Measurements from ENCODE around the gene HOXA7.

Gene HOXA7

DNA sequence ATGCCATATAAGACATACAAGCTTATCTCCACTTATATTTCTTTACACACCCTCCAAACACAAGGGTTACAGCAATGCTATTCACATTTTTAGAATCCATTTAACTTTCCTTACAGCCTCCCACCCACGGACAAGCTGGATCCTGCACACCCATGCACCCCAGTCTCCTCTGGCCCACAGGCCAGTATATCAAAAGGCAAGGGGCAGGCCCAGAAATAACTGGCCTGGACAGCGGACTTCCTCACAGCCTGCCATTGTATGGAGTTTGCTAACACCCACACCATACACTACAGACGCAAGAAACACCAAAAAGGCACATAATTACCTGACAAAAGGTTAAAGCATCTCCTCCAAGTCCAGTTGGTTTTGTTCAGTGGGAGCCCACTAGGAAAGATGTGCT, 37.9 kb downstream of the HOXA7 start:
- no peak for DNase-seq (ENCODE audit: low spot score)

DNA sequence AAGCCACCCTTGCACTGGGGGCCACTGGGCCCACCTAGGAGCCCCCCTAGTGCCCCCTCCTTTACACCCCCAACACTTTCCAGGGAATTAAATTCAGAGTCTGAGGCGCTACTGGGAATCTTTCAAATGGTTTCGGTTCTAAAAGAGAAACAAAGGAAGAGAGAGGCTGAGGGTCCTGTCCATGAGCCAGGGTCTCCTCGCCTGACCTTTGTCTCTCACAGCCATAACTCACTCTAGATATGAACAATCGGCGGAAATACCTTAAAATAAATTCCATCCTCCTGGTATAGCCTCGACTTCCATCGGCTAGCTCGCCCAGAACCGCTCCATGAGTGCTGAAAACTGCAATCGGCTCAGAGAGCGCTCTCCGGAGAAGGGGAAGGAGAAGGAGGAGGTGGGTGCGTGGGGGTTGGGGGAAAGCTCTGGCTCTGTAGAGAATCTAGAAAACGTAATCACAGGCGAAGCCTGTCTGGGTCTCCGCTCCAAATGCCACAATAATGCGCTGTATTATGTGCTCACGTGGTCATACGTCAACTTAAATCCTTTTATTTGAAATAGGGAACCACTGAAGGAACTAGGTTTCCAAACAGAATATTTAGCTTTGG, 38.5 kb downstream of the HOXA7 start:
- DNase-seq (ENCODE audit: low spot score): no peak

DNA sequence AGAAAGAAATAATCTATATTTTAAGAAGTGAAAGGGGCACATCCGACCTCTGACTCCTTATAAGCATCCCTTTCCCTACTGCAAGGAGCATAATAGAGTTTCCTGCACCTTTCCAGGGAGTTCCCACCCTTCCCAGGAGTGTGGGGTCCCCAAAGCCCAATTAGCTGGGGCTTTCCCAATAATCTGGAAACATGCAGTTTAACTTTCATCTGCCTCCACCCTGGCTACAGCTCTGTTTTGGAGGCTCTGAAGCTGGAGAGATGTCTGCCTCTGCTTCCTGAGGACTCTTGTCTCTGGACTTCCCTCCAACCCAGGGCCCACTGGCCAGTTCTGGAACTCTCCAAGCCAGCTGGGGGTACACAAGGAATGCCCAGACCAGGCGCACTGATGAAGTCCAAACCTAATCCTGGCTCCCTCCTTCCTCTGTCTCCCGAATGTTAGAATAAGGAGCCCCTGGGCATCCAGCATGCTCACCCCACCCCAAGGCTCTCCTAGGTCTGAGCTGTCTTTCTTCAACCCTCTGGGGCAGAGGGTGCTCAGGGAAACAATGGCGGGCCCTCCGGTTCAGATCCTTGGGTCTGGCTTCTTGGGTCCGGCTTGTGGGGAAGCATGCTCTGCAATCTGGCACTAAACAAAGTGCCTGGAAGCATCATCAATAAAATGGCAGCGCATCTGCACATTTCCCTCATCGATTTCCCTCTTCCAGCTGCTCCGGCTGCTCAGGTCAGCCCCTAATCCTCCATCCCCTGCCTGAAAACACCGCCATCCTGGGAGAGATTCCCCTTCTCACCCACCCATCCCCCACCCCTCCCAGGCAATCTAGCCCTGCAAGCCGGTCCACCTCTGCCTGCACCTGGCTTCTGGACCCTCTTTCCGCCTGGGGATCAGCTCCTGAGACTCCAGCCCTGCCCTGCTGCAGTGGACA, 39.3 kb downstream of the HOXA7 start:
- peak; percentile 61 for DNase-seq (ENCODE audit: low spot score)

DNA sequence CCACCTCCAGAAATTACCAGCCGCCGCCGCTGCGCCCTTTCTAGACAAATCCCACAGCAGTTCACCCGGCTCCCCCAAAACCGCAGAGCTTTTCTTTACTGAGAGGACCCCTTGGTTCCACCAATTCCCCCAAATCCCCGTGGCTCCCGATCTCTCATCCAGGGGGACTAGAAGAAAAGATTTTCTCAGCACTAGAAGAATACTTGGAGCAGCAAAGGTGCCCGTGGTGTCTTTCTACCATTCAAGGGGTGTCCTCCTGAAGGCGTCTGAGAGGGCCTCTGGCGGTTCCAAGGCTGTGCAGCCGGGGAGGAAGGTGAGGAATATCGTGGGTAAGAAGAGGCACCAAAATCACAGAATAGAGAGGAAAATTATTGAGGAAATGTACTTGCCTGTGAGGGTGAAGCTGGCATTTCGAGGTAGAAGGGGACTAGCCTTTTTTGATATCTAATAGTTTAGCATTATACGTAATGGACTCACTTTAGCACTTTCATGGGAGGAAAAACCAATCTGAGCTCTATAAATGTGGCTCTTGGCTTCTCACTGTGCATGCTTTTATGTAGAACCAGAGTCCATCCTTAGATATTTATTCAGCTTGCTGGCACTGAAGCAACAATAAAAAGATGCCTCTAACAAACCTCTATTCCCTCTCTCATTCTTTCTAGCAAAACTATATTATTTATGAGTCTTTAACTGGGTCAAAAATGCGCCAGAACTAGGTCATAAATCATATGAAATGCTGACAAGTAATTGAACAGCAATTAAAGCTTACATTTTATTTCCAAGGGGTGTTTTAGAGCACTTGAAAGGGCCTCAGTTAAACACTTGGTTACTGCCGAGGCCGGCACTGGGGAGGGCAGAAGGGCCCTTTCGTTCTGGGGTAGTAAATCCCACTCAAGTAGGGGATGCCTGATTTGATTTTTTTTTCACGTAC, 40.2 kb downstream of the HOXA7 start:
- no peak for DNase-seq (ENCODE audit: low spot score)

DNA sequence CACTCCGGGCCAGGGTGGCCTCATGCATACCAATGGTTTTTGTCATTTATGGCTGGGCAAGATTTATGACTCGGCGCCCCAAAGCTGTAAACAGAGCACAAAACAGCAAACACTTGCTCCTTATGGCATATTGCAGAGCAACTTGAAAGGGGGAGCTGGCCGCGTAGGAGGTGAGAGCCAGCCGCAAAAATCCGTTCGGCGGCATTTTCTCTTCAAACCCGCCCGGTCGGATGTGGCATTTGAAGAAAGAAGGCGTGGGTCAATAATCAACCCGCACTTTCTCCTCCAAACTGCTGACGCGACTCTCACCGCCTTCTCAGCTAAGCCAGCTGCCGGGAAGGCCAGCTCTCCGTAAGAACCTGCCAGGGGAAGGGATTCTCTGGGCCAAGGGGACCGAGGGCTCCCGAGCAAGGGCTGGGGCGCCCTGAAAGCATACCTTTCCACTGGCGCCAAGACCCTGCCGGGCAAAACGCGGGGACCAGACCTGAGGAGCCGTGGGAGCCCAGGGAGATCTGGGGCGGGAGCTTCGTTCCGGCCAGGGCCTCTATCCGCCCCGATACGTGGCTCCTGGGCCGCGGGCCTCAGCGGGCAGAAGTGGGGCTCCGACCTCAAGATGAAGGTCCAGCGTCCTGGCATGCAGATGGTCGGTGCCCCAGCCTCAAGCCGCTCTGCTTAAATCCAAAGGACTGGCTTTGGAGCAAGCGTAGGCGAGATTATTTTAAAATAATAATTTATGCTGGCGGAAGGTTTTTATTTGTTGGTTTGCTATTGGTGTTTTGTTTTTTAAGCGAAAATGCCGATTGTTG, 41.1 kb downstream of the HOXA7 start:
- no peak for DNase-seq (ENCODE audit: low spot score)

DNA sequence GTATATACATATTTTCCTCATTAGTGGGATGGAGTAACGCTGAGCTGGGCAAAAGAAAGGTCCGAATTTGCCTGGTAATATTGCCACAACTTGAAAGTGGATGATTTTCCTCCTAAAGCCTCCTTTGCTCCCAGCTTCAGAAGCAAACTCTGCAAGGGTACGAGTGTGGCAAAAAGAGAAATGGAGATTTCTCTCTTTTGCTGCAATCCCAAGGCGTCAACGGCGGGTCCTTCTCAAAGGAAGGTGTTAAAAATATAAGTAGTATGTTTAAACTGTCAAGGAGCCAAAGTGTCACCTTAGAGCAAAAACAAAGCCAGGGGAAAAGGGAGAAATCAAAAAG, 41.6 kb downstream of the HOXA7 start:
- no peak for DNase-seq (ENCODE audit: low spot score)

DNA sequence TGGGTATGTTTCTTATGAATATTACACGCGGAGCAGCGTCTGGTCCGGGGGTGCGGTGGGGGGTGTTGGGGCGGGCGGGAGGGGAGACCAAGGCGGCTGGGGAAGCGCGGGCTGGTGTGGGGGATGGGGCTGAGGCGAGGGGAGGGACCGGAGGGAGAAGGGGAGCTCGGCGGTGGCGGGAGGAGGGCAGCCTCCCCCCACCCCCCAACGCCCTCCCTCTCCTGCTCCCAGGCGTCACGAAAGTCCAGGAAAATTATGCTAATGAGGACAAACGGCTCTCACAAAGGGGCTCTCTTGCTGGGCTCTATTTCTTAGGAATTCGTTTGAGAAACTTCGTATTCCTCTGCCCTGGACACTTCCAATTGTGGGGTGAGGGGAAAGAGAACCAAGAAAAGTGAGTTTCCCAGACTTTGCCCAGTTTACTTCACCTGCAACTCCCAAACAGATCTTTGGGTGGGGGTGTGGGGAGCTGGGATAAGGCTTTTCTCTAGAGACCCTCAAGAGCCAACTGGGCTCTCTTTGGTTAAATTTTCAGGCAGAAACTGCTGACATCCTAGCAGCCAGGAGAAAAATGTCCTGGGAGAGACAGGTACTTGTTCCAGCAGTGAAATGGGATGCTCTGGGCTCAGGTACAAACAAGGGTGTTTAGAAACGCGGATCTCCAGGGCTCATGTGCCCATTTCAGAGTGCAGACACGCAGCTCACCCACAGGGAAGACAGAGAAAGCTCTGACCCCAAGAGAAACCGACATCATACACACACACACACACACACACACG, 42.3 kb downstream of the HOXA7 start:
- peak; percentile 64 for DNase-seq (ENCODE audit: low spot score)

DNA sequence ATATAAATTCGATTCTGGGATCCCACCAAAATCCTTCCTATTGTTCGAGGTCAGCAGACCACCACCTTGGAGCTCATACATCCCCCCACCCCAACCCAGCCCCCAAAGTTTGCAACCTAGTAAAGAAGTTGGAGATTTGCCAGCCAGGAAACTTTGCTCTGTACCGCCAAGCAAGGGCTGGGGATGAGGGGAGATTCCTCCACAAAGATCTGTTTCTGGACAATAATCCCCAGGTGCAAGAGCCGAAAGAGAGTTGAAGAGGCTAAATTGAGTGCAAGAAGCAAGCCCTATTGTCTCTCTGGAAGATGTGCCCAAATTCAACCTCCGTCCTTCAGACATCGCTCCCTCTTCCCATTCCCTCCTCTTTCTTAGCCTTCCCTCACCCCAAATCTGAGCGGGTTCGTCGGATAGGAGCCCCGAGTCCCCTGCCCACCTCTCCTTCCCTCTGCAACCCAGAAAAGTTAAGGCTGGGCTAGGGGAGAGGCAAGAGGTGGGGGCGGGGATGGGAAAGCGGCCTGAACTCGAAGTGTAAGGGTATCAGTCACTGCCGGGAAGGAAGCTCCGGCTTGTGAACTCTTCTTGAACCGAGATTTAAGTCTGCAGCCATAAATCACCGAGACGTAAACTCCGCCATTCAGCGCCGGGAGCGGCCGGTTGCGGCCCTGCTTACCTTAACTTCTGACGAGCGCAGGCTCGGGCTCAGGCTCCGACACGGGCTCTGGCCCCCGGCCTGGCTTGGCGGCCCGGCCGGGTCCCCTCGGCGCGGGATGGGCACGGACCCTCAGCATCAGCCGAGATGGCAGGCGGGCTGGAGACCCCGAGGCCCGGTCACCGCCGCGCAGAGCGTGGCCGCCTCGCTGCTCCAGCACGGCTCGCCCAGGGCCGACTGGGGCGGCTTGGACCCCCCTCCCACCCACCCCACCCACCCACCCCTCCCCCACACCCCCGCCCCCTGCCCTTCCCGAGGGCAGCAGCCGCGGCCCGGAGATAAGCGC, 43.2 kb downstream of the HOXA7 start:
- DNase-seq (ENCODE audit: low spot score): peak; percentile 60

DNA sequence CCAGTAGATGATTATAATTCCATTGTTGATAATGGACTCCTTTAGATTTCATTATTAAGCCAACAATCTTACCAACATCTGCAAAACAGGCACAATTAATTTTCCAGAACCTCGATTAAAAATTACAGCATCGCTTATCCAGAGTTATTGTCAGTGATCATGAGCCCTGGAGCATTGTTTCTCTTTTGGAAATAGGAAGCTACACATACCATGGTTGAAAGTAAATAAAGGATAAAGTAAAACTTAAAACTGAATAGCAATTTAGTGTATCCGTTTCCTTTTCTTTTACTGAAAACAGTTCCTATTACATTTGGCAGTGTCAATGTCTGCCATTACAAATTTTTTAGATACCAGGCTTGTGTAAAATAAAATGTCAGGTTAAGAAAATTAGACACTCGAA, 44.1 kb downstream of the HOXA7 start:
- DNase-seq (ENCODE audit: low spot score): no peak

DNA sequence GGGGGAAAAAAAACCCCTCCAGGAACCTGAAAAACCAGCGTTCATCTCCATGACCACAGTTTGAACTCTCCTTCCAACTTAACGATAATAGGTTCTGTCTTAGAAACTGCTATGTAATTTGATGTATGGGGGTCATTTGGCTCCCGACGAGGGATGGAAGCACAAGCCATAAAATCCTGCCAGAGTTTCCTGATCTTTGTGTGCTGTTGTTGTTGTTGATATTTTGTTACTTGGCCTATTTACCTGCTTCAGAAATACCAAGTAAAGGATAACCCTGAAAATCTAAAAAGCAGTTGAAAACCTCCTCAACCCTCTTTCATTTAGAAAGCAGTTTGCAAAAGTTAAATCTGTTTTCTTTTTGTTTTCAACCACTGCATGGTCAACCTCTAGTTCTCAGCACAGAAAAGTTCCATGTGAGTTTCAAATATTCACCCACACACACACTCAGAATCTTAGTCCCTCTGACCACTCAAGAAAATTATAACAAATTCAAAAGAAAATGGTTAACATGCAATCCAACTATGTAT, 44.7 kb downstream of the HOXA7 start:
- DNase-seq (ENCODE audit: low spot score): no peak

DNA sequence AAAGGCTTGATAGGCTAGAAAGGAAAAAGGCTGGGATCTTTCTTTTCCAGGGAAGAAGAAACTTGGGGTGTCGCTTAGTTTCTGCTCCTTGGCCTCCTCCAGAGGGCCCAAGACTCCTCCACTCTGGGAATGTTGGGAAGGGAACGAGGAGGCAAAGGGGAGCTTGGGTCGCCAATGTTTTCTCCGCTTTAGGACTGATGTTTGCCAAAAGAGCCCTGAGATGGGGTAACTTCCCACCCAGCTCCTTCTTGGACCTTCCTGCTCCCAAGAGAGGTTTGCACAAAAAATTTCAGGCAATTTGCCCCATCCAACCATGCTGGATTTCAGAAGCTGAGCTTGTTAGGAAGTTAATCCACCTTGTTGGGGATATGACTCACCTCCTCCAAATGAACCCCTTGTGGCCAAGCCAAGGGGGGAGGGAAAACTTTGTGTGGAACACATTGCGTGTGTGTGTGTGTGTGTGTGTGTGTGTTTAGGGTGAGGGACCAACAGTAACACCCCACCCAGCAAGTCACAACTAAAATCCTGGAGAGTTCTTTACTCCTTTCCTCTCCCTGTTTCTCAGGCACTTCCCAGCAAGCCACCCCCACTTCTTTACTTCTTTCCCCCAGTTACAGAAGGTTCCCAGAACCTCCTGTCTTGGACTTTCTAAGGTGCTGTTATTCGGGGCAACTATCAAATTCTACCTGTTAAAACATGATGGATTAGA, 45.3 kb downstream of the HOXA7 start:
- DNase-seq (ENCODE audit: low spot score): no peak

DNA sequence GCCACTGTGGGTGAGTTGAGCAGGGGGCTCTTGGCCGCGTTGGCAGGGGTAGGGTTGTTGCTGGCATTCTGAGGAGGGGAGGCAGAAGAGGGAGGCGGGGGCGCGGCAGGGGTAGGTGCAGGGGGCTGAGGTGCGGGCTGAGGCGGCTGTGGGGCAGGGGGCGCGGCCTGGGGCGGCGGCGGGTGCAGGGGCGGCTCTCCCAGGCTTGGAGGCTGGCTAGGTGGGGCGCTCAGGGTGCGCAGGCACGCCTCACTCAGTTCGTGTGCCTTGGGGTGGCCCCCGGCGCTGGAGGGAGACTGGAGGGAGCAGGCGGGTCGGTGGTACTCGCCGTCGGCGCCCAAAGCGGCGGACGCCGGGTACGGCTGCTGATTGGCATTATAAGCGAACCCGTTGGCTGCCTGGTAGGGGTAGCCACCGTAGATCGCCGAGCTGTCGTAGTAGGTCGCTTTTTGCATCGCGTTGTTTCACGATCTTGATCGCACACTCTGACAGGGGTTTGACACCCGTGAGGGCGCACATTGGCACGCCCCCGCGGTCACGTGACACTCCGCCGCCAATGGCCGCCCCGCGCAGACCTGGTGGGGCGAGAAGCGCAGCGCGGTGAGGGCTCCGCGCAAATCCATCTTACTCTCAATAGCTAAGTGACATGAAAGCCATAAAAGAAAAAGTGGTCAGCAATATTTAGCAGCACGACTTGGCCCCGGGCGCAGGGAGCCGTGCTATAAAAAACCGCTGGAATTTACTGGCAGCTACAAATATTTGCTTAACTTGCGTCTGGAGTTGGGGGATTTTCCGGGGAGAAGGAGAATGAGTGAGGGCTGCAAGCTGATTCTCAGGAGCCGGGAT, 46.1 kb downstream of the HOXA7 start:
- peak; percentile 72 for DNase-seq (ENCODE audit: low spot score)

DNA sequence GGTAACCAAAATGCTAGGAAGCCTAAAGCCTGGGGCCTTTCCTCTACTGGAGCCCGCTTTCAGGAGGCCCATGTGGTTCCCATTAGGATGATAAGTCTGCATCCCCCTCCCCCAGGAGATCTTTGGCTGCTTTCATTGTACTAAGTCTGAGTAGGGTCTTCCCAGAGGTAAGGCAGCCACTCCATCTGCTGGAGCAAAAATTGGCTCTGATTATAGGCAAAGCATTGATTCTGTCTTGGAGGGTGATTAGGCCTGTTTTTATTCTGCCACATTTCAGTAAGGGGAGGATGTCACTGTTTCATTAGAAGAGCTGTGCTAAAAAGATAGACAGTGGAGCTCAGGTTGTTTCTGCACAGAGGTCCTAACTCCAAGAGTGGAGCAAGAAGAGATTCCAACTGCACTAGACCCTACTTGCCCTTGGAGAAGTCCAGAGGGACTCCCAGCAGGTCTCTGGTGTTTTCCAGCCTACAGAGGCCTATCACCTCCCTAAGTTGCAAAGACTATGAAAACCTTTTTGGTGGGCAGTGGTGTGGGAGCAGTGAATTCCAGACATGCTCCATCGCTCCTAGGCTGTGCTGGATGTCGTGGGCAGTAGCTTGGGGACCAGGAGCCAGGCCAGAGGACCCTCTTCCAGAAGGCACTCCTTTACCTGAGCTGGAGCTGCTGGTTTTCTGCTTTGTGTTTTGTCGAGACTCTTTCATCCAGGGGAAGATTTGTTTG, 46.8 kb downstream of the HOXA7 start:
- no peak for DNase-seq (ENCODE audit: low spot score)

DNA sequence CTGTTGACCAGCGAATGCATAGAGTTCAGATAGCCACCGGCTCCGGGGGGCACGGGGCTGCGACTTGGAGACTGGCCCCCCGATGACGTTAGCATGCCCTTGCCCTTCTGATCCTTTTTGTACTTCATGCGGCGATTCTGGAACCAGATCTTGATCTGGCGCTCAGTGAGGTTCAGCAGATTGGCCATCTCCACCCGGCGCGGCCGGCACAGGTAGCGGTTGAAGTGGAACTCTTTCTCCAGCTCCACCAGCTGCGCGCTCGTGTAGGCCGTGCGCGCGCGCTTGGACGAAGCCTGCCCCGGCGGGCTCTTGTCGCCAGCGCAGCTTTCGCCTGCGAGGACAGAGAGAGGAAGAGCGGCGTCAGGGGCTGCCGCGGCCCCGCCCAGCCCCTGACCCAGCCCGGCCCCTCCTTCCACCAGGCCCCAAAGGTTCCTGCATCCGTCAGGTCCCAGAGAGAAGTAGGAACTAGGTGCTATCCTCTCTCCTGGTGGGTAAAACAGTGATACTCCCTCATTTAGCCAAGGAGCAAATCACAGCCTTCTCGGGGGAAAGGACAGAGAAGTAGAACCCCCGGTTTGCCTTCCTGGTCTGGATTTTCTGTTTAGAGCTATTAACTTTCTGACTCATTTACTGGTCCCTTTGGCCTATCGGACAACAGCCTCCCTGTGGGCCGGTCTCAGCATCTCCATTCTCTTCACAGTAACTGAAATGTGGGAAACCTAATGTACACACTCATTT, 47.9 kb downstream of the HOXA7 start:
- peak; percentile 67 for DNase-seq (ENCODE audit: low spot score)

DNA sequence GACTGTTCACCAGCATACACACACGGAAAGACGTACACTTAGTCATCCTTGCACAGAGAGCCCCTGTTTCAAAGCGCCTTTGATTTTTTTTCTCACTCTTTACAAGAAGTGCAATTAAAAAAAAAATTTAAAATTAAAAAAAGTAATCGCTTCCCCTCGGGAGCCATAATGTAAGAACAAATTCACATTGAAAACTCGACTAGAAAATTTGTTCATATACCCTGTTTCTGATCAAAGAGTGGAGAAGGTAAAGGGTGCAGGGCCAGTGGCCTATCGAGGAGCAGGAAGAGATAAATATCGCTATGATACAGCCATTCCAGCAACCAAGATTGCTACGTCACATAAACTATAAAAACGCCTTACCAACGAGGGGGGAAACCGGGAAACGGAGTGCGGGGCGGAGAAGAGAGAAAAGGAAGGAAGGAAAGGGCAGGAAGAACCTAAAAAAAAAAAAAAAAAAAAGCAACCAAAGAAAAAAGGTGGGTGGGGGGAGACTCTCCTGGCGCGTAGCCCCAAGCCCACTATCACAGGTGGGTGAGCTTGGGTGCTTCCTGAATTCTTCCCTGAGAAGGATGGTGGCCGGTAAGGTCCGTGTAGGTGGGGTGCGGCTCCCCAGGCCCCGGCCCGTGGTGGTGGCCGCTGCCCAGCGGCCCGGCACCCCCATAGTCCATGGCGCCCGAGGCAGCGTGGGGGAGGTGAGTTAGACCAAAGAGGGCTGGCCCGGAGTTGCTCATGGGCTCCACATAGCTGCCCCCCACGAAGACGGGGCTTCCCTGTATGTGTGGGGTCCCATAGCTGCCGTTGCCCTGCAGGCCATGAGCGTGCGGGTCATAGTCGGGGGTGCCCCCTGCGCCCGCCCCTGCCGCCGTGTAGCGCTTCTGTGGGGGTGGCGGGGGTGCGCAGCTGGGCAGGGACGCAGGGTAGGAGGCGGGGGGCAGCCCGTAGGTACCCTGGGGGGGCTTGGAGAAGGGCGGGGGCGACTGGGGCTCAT, 48.8 kb downstream of the HOXA7 start:
- DNase-seq (ENCODE audit: low spot score): no peak

Measured in iPS-NIHi11 (cell line).